A673 (cell line): Measurements from ENCODE around the gene SYTL3. TPM values are rescaled to one million over a fixed set of nuclear protein-coding genes. Genes with fewer than 3 reads are reported as not detected.

ENCODE experiments used
- BruUV-seq: library from RNA; stranded (reverse); fragments of 400-500 nt; replicated peaks from 2 replicates; lab custom pipeline; 2021; lab: Mats Ljungman, UMichigan
- CTCF ChIA-PET: fragments of 300-600 bp; sonication (Branson Sonifier 250); formaldehyde crosslinking; loops from one replicate; lab custom pipeline; 2022; ENCODE audit warnings: antibody characterized with exemption; lab: Charles Lee
- POLR2A ChIA-PET: fragments of 300-600 bp; sonication (Branson Sonifier 250); formaldehyde crosslinking; loops from one replicate; lab custom pipeline; 2022; ENCODE audit warnings: antibody characterized with exemption; ENCODE audit not compliant: low non-redundant PET; lab: Charles Lee
- DNase-seq: peaks from one replicate; pipeline ENCODE4 v3.0.0-alpha.2; 2015; ENCODE audit warnings: low spot score
- H3K27ac ChIP-seq: fragments of 200-600 bp; sonication (generic); 2 replicates; pipeline ENCODE4 v1.5.1; 2016; ENCODE audit warnings: mixed run types, low read depth, mild to moderate bottlenecking, mixed read lengths, antibody characterized with exemption, low read length; ENCODE audit not compliant: poor library complexity, severe bottlenecking
- H3K27me3 ChIP-seq: fragments of 200-600 bp; sonication (generic); replicated peaks from 2 replicates; pipeline ENCODE4 v1.6.1; 2017; ENCODE audit warnings: mixed run types, low read depth, mild to moderate bottlenecking, mixed read lengths, antibody characterized with exemption, low read length; ENCODE audit not compliant: insufficient read depth, poor library complexity
- H3K36me3 ChIP-seq: fragments of 200-600 bp; sonication (generic); 2 replicates; pipeline ENCODE4 v1.6.1; 2016; ENCODE audit warnings: mixed run types, mild to moderate bottlenecking, mixed read lengths, antibody characterized with exemption, low read length; ENCODE audit not compliant: insufficient read depth, poor library complexity, severe bottlenecking
- H3K4me1 ChIP-seq: fragments of 200-600 bp; sonication (generic); 2 replicates; pipeline ENCODE4 v1.6.1; 2017; ENCODE audit warnings: mixed run types, mild to moderate bottlenecking, mixed read lengths, antibody characterized with exemption, low read length; ENCODE audit not compliant: insufficient read depth, poor library complexity, severe bottlenecking
- H3K4me3 ChIP-seq: fragments of 200-600 bp; sonication (generic); 2 replicates; pipeline ENCODE4 v1.5.1; 2016; ENCODE audit warnings: low read depth, mixed run types, mild to moderate bottlenecking, mixed read lengths, low read length; ENCODE audit not compliant: poor library complexity, severe bottlenecking
- H3K9me3 ChIP-seq: fragments of 200-600 bp; sonication (generic); 2 replicates; pipeline ENCODE4 v1.6.1; 2016; ENCODE audit warnings: mixed run types, low read depth, mild to moderate bottlenecking, mixed read lengths, antibody characterized with exemption, low read length; ENCODE audit not compliant: poor library complexity, severe bottlenecking
- CTCF ChIP-seq: fragments of 300-800, 200-600 bp; sonication (generic); conservative IDR thresholded peaks from 2 replicates; pipeline ENCODE4 v1.5.1; 2017; ENCODE audit warnings: low read depth, mild to moderate bottlenecking, antibody characterized with exemption, low read length, moderate library complexity, mixed read lengths
- EZH2 ChIP-seq: fragments of 200-600 bp; sonication (generic); IDR thresholded peaks from 2 replicates; pipeline ENCODE4 v1.6.1; 2017; ENCODE audit warnings: borderline replicate concordance, low read depth, mild to moderate bottlenecking, mixed read lengths, antibody characterized with exemption, low read length; ENCODE audit not compliant: poor library complexity, severe bottlenecking
- intact Hi-C: fragments of 100-400 bp; cut with micrococcal nuclease; formaldehyde crosslinking; loops from one replicate; pipeline ENCODE4 v1.10.0; 2022; ENCODE audit not compliant: unreplicated experiment
- total RNA-seq: library from RNA; stranded (reverse); gene quantifications from 2 replicates; pipeline ENCODE4 v1.2.3, GENCODE V29; 2021

Gene SYTL3
- total RNA-seq, 1 experiment from 2014 or later = 0.82 TPM

- H3K4me3 ChIP-seq = no peak overlapping the region
- CTCF ChIA-PET = no interaction called here
- BruUV-seq = no TSS peak
- no peaks in the 10 kb centered on the region for H3K27me3 ChIP-seq
- no peaks in the 10 kb centered on the region for H3K4me1 ChIP-seq
- no peak for DNase-seq
- peaks cover 31% of the 10 kb centered on the region for H3K36me3 ChIP-seq
- intact Hi-C loops = no loop called here
- POLR2A ChIA-PET = no interaction called here
- H3K27ac ChIP-seq = no peak overlapping the region
- TF ChIP-seq CTCF (no peak), EZH2 (no peak)
- H3K9me3 ChIP-seq = no peaks in the 10 kb centered on the region
These were observed 24.9 kb upstream of the SYTL3 start for GRCh38 chr6:158624684-158625682.

GRCh38 chr6:158625881-158626305, 24.0 kb upstream of the SYTL3 start:
- Histone ChIP-seq H3K27me3 (no peaks in the 10 kb centered on the region), H3K36me3 (peaks cover 27% of the 10 kb centered on the region), H3K4me3 (no peak overlapping the region), H3K27ac (no peak overlapping the region), H3K9me3 (no peaks in the 10 kb centered on the region), H3K4me1 (no peaks in the 10 kb centered on the region)
- ChIA-PET POLR2A (no interaction called here), CTCF (no interaction called here)
- BruUV-seq = no TSS peak
- intact Hi-C loops = no loop called here
- DNase-seq = no peak
- TF ChIP-seq EZH2 (no peak), CTCF (no peak)

GRCh38 chr6:158626360-158627167, 23.3 kb upstream of the SYTL3 start:
- Histone ChIP-seq H3K4me3 (no peak overlapping the region), H3K4me1 (no peaks in the 10 kb centered on the region), H3K9me3 (no peaks in the 10 kb centered on the region), H3K36me3 (peaks cover 21% of the 10 kb centered on the region), H3K27ac (no peak overlapping the region), H3K27me3 (no peaks in the 10 kb centered on the region)
- no peak for DNase-seq
- BruUV-seq = no TSS peak
- TF ChIP-seq CTCF = no peak
- no peak for TF ChIP-seq EZH2
- ChIA-PET CTCF (no interaction called here), POLR2A (no interaction called here)
- intact Hi-C loops = no loop called here
